GM12878 (cell line): ENCODE data around the gene PDSS2. TPM values are rescaled to one million over a fixed set of nuclear protein-coding genes. Genes with fewer than 3 reads are reported as not detected.

Experiments used
- ATAC-seq: fragments of 200-7000 bp; cut with Tn5 transposase; 3 replicates; pipeline ENCODE4 v1.9.1; 2020; ENCODE audit warnings: mild to moderate bottlenecking, moderate library complexity
- BruUV-seq: library from RNA; stranded (reverse); fragments of 400-500 nt; replicated peaks from 2 replicates; lab custom pipeline; 2021; lab: Mats Ljungman, UMichigan
- CTCF ChIA-PET: fragments of 300-600 bp; sonication (Branson Sonifier 250); formaldehyde crosslinking; extraction: SDS; loops from one replicate; lab custom pipeline; 2021; ENCODE audit warnings: inconsistent platforms; lab: Yijun Ruan, JAX
- POLR2A ChIA-PET: fragments of 350-600 bp; formaldehyde crosslinking; extraction: SDS; loops from one replicate; lab custom pipeline; 2021; ENCODE audit warnings: inconsistent platforms; lab: Charles Lee
- RAD21 ChIA-PET: fragments of 300-600 bp; sonication (Branson Sonifier 250); formaldehyde crosslinking; loops from one replicate; lab custom pipeline; 2023; ENCODE audit warnings: antibody characterized with exemption; ENCODE audit not compliant: unreplicated experiment; lab: Charles Lee
- SMC1A ChIA-PET: fragments of 300-600 bp; sonication (Branson Sonifier 250); formaldehyde crosslinking; loops from one replicate; lab custom pipeline; 2023; ENCODE audit not compliant: unreplicated experiment, uncharacterized antibody; lab: Charles Lee
- DNase-seq: peaks from one replicate; pipeline ENCODE4 v3.0.0-alpha.2; 2011; ENCODE audit warnings: low read depth, low spot score
- FAIRE-seq: peaks from 3 replicates; lab custom pipeline; 2011; peaks lifted over from hg19 to GRCh38; lab: Jason Lieb, UNC
- H2AFZ ChIP-seq: 2 replicates; pipeline ENCODE4 v1.6.0; 2011; ENCODE audit warnings: low read depth, low read length, control low read depth; ENCODE audit not compliant: control insufficient read depth
- H3K27ac ChIP-seq: 2 replicates; pipeline ENCODE4 v1.5.1; 2011; ENCODE audit warnings: control low read depth; ENCODE audit not compliant: control insufficient read depth, insufficient read depth
- H3K27me3 ChIP-seq, 2 experiments: replicated peaks in 1 of 2; 2 replicates each; pipeline versions ENCODE4 v1.6.0 to v1.6.1; 2011; ENCODE audit warnings: low read length in 1 of 2; ENCODE audit not compliant: control insufficient read depth in 2 of 2, insufficient read depth in 2 of 2
- H3K36me3 ChIP-seq, 2 experiments: 2 replicates each; pipeline ENCODE4 v1.5.1; 2011; ENCODE audit warnings: low read length in 1 of 2; ENCODE audit not compliant: control insufficient read depth in 2 of 2, insufficient read depth in 2 of 2
- H3K4me1 ChIP-seq: 2 replicates; pipeline ENCODE4 v1.6.1; 2011; ENCODE audit warnings: mild to moderate bottlenecking, low read length, moderate library complexity, mixed read lengths; ENCODE audit not compliant: control insufficient read depth, insufficient read depth
- H3K4me2 ChIP-seq: 2 replicates; pipeline ENCODE4 v1.6.0; 2011; ENCODE audit warnings: control low read depth; ENCODE audit not compliant: control insufficient read depth, insufficient read depth
- H3K4me3 ChIP-seq: fragments of 200-600 bp; sonication (generic); 2 replicates; pipeline ENCODE4 v1.5.1; 2016
- H3K79me2 ChIP-seq: 2 replicates; pipeline ENCODE4 v1.6.0; 2011; ENCODE audit warnings: low read length; ENCODE audit not compliant: control insufficient read depth, insufficient read depth
- H3K9ac ChIP-seq: 2 replicates; pipeline ENCODE4 v1.8.0; 2011; ENCODE audit warnings: low read length, control low read depth, mixed read lengths; ENCODE audit not compliant: control insufficient read depth, insufficient read depth
- H3K9me3 ChIP-seq: replicated peaks from 3 replicates; pipeline ENCODE4 v1.5.1; 2011; ENCODE audit warnings: mild to moderate bottlenecking, low read length; ENCODE audit not compliant: control insufficient read depth, insufficient read depth
- H4K20me1 ChIP-seq: 2 replicates; pipeline ENCODE4 v1.6.0; 2011; ENCODE audit not compliant: control insufficient read depth, insufficient read depth
- CHD2 ChIP-seq: IDR thresholded peaks from 2 replicates; pipeline ENCODE4 v1.6.1; 2011; ENCODE audit warnings: low read depth, low read length, improper control_type of control experiment, borderline replicate concordance
- EZH2 ChIP-seq: IDR thresholded peaks from 2 replicates; pipeline ENCODE4 v1.6.1; 2012; ENCODE audit warnings: low read depth, mild to moderate bottlenecking, control low read depth, inconsistent platforms, low read length, borderline replicate concordance; ENCODE audit not compliant: control insufficient read depth
- FOXM1 ChIP-seq: IDR thresholded peaks from 2 replicates; pipeline ENCODE4 v1.6.1; 2012; ENCODE audit warnings: low read depth, mild to moderate bottlenecking, inconsistent platforms, low read length, moderate library complexity
- GATAD2B ChIP-seq: fragments of 450-650 bp; conservative IDR thresholded peaks from 2 replicates; pipeline ENCODE4 v1.6.1; 2017; ENCODE audit warnings: low read depth, mild to moderate bottlenecking, moderate library complexity
- IRF5 ChIP-seq: fragments of 450-650 bp; IDR thresholded peaks from 2 replicates; pipeline ENCODE4 v1.6.1; 2017; ENCODE audit warnings: borderline replicate concordance
- MEF2B ChIP-seq: fragments of 450-650 bp; IDR thresholded peaks from 2 replicates; pipeline ENCODE4 v1.6.1; 2018; ENCODE audit warnings: mild to moderate bottlenecking, moderate library complexity; ENCODE audit not compliant: partially characterized antibody, poor library complexity, severe bottlenecking
- MTA3 ChIP-seq: IDR thresholded peaks from 2 replicates; pipeline ENCODE4 v1.6.1; 2012; ENCODE audit warnings: low read length, inconsistent platforms, borderline replicate concordance
- PAX8 ChIP-seq: fragments of 450-650 bp; IDR thresholded peaks from 2 replicates; pipeline ENCODE4 v1.6.1; 2017; ENCODE audit warnings: mild to moderate bottlenecking, moderate library complexity
- RAD21 ChIP-seq: IDR thresholded peaks from 2 replicates; pipeline ENCODE4 v1.6.1; 2011; ENCODE audit warnings: mild to moderate bottlenecking, low read depth, low read length, moderate library complexity; ENCODE audit not compliant: insufficient read depth
- WGBS: methylation state at CpG from one replicate; pipeline ENCODE4 v1.1.6; 2016; ENCODE audit warnings: low lambda C conversion rate; ENCODE audit not compliant: insufficient replicate concordance, insufficient coverage; ENCODE audit errors: missing lambda C conversion rate; 5-methylcytosine and 5-hydroxymethylcytosine counted together
- in situ Hi-C: fragments of 300-500 bp; cut with MboI; formaldehyde crosslinking; loops from 9 replicates; pipeline ENCODE4 v1.14.3; 2018; ENCODE audit warnings: mixed read lengths
- intact Hi-C: fragments of 100-400 bp; cut with micrococcal nuclease; formaldehyde crosslinking; loops from one replicate; pipeline ENCODE4 v1.14.2; 2022; ENCODE audit not compliant: unreplicated experiment
- polyA plus RNA-seq, 11 experiments: library from polyadenylated mRNA; depleted of rRNA in 4 of 11; unstranded in 6 of 11; stranded (reverse) in 5 of 11; fragments of >200 nt; fragmentation: Nextera tagmentation in 4 of 11; fragmentation: Illumina TruSeq in 1 of 11; extraction: Ambion mirVana in 4 of 11; extraction: Trizol in 1 of 11; gene quantifications; 1 replicate in 1 of 11; 2 replicates in 10 of 11; pipeline versions ENCODE4 v1.2.1 to v1.2.3, GENCODE V29; 2011 to 2016; ENCODE audit warnings: inconsistent platforms in 2 of 11, missing spikeins in 2 of 11, low read depth in 1 of 11
- total RNA-seq, 4 experiments: library from RNA; depleted of rRNA in 3 of 4; stranded (reverse); fragments of >200 nt in 3 of 4; fragmentation: Illumina TruSeq in 1 of 4; extraction: Trizol in 1 of 4; gene quantifications; 2 replicates each; pipeline versions ENCODE4 v1.2.1 to v1.2.3, GENCODE V29; 2013 to 2021
- TF ChIP-seq, protein P1 (sequence below): fragments of 450-650 bp; IDR thresholded peaks from 2 replicates; pipeline ENCODE4 v1.6.1; 2018; ENCODE audit warnings: mild to moderate bottlenecking, low read depth, moderate library complexity; ENCODE audit not compliant: partially characterized antibody
- TF ChIP-seq, protein P2 (sequence below): fragments of 150-350 bp; IDR thresholded peaks from 2 replicates; pipeline ENCODE4 v1.6.1; 2014; ENCODE audit warnings: mild to moderate bottlenecking, low read depth, low read length
- TF ChIP-seq, protein P3 (sequence below): fragments of 450-650 bp; IDR thresholded peaks from 2 replicates; pipeline ENCODE4 v1.6.1; 2016; ENCODE audit warnings: mild to moderate bottlenecking

PDSS2 gene
- total and polyA plus RNA-seq, 10 of the 15 experiments (the other 5 are each of a cell fraction or from before 2014, with no cell fraction given): 7.7 to 15.5 (median 9.6) TPM

GRCh38 chr6:107488174-107488874 is 29.0 kb upstream of the PDSS2 start (continued):
- TF ChIP-seq MTA3: no peak
- 0 out of 2 replicates have a peak, but pooled peaks have one; percentile 50 for TF ChIP-seq EZH2
- TF ChIP-seq, all 136 proteins: peak for 2

DNA sequence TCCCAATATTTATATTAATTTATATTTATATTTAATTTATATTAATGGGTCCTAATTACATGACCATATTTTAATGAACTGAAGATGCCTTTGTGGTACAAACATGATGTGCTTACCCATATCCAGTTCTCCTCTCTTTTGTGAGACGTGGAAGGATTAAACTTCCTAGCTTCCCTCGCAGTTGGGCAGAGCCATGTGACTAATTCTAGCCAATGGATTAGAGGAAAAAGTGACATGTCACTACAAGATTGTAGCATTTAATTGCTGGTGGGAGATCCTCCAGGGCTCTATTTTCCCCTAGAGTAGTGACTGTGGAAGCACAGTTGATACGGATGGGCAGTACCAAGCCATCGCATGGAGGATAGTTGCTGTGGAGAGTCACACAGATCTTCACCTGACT is 25.8 kb upstream of the PDSS2 start:
- Histone ChIP-seq H2AFZ (no peak overlapping the region), H3K36me3 (no peaks in the 10 kb centered on the region), H3K27ac (no peak overlapping the region), H3K4me1 (peaks cover 11% of the 10 kb centered on the region), H4K20me1 (no peaks in the 10 kb centered on the region), H3K79me2 (no peaks in the 10 kb centered on the region), H3K4me3 (no peak overlapping the region), H3K4me2 (no peak overlapping the region), H3K27me3 (peaks cover 2 to 21% of the 10 kb centered on the region in 2 experiments), H3K9me3 (no peaks in the 10 kb centered on the region), H3K9ac (no peak overlapping the region)
- intact Hi-C loops: no loop called here
- in situ Hi-C loops: no loop called here
- TF ChIP-seq RAD21 (no peak), MEF2B (no peak), CHD2 (no peak), FOXM1 (no peak), IRF5 (no peak), GATAD2B (no peak), PAX8 (no peak)
- TF ChIP-seq, protein P1, sequence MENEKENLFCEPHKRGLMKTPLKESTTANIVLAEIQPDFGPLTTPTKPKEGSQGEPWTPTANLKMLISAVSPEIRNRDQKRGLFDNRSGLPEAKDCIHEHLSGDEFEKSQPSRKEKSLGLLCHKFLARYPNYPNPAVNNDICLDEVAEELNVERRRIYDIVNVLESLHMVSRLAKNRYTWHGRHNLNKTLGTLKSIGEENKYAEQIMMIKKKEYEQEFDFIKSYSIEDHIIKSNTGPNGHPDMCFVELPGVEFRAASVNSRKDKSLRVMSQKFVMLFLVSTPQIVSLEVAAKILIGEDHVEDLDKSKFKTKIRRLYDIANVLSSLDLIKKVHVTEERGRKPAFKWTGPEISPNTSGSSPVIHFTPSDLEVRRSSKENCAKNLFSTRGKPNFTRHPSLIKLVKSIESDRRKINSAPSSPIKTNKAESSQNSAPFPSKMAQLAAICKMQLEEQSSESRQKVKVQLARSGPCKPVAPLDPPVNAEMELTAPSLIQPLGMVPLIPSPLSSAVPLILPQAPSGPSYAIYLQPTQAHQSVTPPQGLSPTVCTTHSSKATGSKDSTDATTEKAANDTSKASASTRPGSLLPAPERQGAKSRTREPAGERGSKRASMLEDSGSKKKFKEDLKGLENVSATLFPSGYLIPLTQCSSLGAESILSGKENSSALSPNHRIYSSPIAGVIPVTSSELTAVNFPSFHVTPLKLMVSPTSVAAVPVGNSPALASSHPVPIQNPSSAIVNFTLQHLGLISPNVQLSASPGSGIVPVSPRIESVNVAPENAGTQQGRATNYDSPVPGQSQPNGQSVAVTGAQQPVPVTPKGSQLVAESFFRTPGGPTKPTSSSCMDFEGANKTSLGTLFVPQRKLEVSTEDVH: no peak
- TF ChIP-seq, protein P2, sequence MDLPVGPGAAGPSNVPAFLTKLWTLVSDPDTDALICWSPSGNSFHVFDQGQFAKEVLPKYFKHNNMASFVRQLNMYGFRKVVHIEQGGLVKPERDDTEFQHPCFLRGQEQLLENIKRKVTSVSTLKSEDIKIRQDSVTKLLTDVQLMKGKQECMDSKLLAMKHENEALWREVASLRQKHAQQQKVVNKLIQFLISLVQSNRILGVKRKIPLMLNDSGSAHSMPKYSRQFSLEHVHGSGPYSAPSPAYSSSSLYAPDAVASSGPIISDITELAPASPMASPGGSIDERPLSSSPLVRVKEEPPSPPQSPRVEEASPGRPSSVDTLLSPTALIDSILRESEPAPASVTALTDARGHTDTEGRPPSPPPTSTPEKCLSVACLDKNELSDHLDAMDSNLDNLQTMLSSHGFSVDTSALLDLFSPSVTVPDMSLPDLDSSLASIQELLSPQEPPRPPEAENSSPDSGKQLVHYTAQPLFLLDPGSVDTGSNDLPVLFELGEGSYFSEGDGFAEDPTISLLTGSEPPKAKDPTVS: no peak
- TF ChIP-seq, protein P3, sequence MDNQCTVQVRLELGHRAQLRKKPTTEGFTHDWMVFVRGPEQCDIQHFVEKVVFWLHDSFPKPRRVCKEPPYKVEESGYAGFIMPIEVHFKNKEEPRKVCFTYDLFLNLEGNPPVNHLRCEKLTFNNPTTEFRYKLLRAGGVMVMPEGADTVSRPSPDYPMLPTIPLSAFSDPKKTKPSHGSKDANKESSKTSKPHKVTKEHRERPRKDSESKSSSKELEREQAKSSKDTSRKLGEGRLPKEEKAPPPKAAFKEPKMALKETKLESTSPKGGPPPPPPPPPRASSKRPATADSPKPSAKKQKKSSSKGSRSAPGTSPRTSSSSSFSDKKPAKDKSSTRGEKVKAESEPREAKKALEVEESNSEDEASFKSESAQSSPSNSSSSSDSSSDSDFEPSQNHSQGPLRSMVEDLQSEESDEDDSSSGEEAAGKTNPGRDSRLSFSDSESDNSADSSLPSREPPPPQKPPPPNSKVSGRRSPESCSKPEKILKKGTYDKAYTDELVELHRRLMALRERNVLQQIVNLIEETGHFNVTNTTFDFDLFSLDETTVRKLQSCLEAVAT: no peak
- DNase-seq (no peak), ATAC-seq (no peak), FAIRE-seq (no peak)
- no TSS peak for BruUV-seq
- SMC1A ChIA-PET: no interaction called here
- RAD21 ChIA-PET: no interaction called here
- 64% methylated on average over 4 of the region's 4 CpGs for WGBS
- CTCF ChIA-PET: no interaction called here
- POLR2A ChIA-PET: no interaction called here
